GM19193 (cell line): ENCODE data around the gene CCDC148.

ENCODE experiments used
- POLR2A ChIP-seq: IDR thresholded peaks from 4 replicates; pipeline ENCODE4 v1.6.1; 2011; ENCODE audit not compliant: insufficient read depth, insufficient read length; ENCODE audit errors: extremely low read depth

CCDC148 gene

DNA sequence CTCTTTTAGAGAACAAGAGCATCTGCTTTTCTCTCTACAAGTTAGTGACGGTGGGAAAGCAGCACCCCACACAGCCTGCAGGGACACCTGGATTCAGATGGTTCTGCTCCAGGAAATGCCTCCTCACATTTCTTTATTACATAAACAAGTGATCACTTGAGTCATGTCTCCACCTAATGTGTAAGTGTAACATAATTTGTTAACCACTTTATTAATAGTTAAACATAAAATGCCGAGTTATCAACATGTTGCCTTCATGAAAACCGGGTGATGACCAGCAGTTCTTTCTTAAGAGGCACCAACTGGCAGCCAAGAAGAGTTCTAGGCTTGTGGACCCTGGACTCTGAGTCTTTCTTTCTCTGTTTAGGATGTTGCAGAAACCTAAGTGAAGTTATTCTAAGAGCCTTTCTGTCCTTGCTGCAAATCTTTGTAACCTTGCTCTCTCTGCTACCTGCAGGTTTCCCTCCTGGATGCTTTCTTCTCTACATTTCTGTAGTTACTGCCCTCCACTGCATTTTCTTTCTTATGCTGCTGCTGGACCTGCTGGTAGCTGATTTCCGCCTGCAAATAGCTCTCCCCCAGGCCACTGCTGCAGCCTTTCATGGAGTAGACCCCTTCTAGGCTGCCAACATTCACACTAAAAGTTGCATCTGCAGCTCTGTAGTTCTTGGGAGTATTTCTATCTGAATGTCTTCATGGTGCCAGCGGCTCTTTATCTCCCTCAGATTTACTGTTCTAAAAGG lies 330.6 kb downstream of the CCDC148 start:
- TF ChIP-seq POLR2A, result no peak

DNA sequence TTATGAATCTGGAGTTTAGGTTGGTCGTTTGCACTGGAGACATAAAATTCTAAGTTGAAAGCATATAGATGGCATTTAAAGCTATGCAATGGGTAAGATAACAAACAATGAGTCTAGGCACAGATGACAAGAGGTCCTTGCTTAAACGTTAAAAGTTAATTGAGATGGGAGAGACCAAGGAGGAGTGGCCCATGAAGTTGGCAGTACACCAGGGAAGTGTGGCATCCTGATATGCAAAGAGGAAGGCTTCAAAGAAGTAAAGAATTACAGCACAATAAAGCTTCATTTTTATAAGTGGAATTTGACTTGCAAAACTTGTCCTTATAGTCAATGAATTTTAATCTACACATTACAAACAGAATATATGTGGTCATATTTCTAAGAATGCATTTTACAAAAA lies 331.7 kb downstream of the CCDC148 start:
- no peak for TF ChIP-seq POLR2A
